Stimulated activated CD8-positive, alpha-beta memory T cell treated with anti-CD3 and anti-CD28 coated beads, Interleukin-12 subunit alpha, Interleukin-12 subunit beta, amount 100 ng/mL, for 4 hours (primary cell): Measurements from ENCODE around the gene TLK1.
A peak's percentile ranks its signal among the peaks of the same experiment; 100 is the strongest.

Source experiments
- DNase-seq: peaks from one replicate; pipeline ENCODE4 v3.0.0-alpha.2; 2020; ENCODE audit warnings: low read depth

TLK1 gene

DNA sequence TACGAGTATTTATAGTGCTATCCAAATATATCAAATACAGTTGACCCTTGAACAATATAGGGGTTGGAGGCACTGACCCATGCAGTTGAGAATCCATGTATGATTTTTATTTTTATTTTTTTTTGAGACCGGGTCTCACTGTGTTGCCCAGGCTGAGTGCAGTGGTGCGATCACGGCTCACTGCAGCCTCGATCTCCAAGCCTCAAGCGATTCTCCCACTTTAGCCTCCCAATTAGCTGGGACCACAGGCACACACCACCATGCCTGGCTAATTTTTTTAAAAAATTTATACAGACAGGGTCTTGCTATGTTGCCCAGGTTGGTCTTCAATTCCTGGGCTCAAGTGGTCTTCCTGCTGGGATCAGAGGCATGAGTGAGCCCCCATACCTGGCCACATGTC, 161.0 kb downstream of the TLK1 start:
- DNase-seq = no peak

DNA sequence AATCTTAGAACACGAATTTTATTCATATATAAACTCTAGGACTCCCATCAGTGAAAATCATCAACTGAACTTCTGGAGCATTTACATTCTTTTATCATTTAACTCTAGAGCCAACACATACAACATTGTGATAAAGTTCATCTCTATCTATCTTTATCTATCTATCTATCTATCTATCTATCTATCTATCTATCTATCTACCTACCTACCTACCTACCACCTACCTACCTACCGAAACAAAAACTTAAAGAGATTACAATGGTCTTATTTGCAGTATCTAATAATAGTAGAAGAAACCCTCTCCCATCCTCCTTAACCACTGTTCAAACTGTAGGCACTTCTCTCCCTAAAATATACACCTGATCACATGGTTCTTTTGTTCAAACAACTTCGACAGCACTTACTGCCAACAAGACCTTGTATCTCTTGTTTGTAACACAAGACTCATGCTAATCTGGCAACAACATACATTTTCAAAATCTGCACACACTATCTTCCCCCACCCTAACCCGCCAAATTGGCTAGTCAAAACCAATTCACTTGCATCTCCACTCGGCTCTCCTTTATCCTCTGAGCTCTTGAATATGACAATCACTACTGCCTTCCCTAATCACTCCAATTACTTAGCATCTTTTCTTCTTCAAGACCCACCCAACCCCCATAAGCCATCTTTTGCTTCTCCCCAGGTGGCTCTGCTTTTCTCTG, 162.6 kb downstream of the TLK1 start:
- DNase-seq = no peak

DNA sequence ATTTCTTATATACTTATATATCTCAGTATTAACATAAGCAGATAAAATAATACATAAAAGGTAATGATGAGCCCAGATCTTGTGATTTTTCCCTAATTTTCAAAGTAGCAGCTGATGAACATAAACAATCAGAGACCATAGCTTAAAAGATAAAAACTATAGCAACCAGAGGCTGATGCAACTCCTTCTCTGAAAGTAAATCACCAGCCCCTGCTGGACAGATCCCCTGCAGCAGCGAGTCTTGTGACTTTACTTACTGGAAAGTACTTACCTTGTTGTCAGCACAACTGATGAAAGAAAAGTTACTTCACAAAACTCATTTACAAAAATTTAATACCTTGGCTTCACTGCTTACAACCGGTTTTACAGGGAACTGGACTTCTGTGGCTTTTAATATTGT, 164.4 kb downstream of the TLK1 start:
- DNase-seq = no peak

DNA sequence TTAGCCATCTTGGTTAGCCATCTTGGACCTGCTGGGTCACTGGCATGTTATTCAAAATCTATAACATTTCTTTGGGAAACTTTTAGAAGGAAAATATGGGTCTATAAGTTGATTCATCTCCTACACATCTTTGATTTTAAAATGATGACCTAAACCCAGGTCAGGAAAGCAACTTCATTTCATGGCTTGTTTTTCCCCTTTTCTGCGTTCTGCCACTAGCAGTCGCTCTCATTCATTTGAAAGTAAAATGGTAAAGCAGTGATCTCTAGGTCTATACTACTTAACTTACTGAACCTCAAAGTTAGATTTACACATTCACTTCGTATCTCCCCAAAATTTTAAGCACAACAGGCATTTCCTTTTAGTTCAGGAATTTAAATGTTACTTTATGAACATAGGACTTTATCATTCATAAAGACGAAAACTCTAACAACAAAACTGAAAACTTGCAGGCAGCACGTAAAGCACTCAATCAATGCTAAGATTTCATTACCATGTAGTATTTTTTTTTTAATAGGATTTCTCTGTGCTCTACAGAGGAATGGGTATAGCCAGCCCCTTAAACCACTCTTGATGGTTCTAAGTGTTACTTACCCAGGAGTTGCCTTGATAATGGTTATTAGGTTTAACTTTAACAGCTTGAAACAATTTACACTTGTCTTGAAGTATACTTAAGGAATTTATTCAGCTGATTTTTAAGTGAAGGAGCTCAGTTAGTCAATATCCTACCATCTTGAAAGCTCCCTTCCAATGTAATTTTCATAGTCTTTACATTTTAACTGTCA, 169.1 kb downstream of the TLK1 start:
- DNase-seq = no peak

DNA sequence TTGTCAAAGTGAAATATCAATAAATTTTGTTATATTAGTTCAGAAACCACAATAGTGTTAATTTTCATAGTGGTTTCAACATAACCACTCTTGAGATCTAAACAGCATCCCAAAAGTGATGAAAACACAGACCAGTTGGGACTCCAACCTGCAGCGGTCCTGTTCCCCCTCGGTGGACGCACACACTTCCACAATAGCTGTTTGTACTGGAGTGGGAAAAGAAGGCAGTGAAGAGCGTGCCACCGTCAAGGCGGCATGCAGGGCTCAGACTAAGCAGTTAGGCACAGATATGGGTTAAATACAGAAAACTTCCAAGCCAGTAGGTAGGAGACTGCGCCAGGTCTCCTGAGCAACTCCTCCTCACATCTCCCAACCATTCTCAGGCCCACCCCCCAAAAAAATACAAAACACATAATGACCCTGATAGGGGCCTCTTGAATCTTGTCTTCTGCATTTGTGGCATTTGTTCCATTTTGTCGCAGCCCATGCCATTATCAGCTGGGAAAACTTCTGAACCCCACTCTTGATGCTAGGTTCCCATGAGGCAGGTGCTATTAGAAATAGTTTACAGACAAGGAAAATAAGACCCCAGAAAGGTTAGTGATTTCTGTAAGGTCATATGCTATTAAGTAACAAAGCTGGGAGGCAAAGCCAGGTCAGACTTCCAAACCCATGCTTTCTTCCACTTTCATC, 174.0 kb downstream of the TLK1 start:
- no peak for DNase-seq

DNA sequence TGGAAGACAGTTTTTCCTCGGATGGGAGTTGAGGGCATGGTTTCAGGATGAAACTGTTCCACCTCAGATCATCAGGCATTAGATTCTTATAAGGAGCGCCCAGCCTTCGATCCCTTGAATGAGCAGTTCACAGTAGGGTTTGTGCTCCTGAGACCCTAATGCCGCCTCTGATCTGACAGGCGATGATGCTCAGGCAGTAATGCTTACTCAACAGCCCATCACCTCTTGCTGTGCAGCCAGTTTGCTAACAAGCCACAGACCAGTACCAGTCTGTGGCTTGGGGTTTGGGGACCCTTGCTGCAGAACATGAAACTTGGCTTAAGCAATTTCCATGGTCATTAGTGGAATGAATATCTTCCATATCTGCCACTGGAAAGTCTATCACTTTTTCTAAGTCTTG, 175.3 kb downstream of the TLK1 start:
- no peak for DNase-seq

DNA sequence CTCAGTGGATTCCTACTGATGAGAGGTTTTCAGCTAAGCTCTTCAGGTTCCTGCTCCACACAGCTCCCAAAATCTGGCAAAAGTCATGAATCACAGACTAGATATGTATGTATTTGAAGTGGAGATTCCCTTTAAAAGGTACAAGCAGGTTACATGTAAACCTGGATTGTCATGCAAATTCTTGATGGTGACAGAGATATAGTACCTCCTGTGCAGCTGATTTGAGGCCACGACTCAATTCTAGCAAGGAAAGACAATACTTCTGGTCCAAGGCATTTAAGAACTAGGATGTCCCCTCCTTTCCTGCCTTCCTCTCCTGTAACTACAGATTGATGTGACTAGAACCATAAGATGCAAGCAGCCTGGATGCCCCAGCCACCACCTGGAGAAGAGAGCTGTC, 176.6 kb downstream of the TLK1 start:
- no peak for DNase-seq

DNA sequence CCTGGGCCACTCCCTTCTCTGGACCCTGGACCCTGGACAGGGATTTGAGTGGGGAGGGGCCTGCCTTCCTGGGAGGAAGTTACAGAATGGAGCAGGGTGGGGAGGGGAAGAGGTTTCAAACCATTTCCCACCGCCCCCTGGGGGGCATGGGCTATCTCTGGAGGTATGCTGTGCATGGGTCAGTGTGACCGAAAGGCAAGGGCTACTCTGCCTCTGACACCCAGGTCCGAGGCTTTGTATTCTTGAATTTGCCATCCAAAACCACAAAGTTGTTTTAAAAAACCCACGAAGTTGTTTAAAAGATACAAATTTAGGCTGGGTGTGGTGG, 184.8 kb downstream of the TLK1 start:
- no peak for DNase-seq

DNA sequence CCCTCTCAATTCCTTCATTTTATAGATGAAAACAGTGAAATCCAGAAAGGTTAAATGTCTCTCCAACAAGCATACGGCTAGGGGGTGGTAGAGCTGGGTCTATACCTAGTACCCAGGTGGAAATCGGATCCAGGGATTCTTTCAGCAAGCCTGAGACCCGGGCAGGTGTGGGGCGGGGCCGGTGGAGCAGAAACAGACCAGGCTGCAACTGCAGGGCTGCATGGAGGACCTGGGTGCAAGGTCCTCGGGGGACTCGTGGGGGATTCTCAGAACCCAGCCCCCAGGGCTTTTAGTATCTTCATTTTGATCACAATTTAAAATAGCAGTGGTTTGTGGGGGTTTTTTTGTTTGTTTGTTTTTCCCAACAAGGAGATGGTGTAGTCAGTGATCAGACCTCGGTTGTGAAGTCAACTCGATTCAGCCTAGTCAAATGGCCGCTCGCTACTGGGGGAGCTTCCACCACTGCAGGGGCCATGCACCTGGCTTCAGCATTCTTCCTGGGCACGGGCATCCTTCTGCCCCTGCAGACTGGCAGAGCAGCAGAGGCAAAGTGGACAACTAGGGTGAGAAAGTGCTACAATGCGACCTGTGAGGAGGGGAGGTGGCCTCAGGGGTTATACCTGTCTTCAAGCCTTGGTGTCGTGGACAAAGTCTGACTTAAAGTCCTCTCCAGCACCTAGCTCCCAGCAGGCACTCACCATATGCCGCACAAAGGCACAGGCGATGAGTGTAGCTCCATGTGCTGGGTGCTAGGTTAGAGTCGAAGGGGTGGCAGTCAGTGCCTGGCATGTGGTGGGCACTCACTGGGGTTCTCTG, 185.4 kb downstream of the TLK1 start:
- no peak for DNase-seq

DNA sequence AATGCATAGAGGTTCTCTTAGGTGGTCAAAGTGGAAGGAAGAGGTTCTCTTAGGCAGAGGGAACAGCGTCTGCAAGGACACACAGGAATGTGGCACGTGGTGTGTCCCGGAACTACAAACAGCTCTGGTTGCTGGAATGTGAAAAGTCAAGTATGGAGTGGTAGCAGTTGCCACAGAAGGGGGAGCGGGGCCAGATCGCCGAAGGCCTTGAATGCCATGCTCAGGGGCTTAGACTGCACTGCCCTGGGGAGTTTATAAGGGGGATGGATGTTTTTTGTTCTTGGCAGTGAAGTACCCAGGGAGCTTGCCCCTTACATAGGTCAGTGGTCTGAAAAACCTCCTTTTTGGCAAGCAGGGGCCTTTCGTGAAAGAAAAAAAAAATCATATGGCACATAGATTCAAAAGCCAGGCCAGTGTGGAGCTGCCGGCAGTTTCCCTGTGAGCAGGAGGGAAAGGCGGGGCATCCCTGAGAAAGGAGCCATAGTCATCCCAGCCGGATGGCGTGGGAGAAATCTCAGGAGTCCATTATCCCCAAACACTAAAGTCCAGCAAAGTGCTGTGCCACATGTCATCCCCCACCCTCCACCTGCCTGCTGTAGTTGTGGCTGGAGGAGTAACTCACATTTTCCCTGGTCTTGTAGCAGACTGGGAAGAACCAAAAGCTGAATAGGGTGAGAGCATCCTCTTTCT, 186.2 kb downstream of the TLK1 start:
- DNase-seq = no peak

DNA sequence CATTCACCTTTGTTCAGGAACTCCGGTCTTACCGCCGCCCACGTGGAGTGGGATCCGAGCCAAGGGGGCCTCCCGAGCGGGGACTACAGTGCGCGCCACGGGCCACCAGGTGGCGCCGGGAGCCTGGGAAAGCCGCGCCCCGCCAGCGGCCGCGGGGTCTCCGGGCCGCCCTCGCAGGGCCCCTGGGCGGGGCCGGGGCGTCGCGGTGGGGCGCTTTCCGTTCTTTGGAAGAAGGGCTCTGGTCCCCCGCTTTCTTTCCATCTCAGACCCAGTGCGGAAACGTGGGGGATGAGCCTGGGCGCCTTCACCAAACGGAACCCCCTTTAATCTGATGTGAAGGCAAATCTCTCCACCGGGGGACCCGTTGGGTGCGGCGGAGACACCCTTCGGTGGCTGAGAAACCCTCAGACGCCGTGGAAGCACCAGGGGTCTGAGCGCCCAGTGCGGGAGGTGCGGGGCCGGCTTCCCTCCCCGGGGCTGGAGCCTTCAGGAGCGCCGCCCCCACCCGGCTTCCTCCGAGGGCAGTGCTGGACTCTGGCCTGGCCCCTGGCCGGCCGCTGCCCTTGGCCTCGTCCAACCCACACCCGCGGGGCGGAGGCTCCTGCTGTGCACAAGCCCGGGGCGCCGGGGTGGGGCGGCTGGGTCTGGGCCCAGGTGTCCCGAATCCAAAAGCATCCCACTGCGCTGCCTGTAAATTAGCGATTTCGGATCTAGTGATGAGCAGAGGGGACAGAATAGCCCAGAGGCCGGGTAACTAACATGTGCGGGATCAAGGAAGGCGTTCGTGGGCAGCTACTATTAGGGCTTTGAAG, 187.0 kb downstream of the TLK1 start:
- DNase-seq = peak; percentile 79

DNA sequence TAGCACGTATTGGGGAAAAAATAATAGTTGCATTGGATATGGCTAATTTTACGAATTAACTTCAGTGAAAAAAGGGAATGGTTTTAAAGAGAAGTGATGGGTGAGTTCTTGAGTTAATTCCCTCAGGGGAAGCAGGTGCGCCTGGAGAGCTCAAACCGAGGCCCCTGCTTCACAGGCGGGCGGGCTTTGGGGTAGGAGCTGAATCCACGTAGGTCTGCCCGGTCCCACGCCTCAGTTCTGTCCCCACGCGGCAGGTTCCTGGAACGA, 187.5 kb downstream of the TLK1 start:
- DNase-seq = no peak

DNA sequence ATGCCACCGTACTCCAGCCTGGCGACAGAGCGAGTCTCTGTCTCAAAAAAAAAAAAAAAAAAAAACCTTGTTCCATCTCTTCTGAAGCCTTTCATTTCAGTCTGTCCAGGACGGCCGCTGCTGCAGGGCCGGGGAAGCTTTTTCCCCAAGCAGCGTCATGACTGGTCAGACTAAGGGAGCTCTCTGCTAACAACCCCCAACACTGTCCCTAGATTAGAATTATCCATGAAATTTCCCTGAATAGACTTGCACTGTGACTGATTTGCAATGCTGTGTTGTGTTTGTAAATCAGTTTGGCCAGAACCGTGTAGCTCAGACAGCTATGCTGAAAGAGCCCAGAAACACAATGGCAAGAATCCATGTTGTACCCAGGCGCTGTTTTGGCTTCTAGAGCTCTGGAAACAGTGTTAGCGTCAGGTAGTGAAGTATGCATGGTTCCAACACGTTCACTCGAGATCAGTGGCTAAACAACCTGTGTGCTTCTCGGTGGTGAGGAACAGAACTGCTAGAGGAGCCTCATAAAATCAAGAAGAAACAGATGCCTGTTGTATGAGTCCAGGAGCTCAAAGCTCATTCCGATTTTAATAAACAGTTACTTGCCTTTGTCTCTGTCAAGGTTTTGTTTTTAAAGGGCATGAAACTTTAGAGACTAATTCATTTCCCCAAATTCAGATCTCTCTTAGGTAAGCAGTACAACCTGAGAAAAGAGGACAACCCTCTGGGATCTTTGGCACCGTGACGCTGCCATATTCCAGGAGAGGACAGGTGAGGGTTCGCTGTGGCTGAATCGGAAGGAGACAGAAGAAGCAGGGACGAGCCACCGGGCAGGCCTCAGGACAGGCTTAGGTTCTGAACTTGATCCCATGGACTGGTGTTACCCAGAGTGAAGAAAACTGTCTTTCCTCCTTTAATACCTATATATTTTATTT, 188.1 kb downstream of the TLK1 start:
- DNase-seq = no peak

DNA sequence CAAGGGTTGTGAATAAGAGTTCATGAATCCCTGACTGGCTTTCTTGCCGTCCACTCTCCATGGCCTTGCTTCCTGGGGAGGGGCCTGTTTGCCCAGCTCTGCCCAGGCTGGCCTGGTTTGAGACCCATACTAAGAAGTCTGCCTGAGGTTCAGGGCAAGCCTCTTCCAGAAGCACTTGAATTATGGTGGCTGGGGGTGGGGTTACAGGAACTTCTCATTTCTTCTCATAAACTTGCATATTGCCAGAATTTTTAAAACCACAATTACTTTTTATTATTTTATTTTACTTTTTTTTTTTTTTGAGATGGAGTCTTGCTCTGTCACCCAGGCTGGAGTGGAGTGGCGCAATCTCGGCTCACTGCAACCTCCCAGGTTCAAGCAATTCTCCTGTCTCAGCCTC, 189.6 kb downstream of the TLK1 start:
- DNase-seq = no peak

DNA sequence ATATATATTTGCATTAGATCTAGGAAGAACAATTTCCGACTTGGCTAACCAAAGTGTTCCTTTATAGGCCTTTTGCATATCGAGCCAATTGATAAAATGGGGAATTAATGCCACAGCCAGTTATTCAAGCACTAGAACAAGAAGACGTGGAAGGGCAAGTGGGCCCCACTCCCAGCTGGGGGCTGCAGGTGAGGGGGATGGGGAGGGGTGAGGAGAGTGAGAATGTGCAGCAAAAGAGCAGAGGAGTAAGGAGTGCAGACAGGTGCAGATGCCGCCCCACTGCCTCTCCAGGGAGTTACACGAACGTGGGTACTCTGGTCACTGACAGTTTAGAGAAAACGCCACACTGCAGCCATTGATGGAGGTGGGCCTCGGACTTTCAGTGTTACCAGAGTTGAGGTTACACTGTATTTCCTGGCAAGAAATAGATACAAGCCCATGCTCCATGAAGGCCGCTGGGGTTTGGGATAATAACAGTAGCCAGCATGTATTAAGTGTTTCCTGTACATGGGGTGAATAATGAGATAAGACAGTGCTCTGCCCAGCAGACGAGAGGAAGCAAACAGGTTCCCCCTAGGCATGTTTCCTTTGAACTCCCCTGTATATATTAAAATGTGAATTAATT, 190.7 kb downstream of the TLK1 start:
- DNase-seq = no peak

DNA sequence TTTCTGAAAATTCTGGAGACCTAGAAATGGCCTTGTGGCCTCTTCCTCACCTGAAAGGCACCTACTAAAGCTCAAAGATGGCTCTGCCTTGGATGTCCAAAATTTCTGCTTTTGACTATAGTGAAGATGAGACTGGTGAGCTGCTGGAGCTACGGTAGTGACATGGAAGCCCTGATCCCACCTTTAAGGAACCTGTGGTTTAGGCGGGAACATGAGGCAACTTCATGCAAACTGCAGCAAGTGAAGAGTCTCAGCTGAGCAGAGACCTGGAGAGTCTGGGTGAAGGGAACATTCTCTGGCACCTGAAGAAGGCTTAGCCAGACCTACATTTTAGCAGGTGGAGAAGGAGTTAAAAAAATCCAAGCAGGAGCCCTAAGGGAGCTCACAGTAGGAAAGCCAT, 191.7 kb downstream of the TLK1 start:
- no peak for DNase-seq

DNA sequence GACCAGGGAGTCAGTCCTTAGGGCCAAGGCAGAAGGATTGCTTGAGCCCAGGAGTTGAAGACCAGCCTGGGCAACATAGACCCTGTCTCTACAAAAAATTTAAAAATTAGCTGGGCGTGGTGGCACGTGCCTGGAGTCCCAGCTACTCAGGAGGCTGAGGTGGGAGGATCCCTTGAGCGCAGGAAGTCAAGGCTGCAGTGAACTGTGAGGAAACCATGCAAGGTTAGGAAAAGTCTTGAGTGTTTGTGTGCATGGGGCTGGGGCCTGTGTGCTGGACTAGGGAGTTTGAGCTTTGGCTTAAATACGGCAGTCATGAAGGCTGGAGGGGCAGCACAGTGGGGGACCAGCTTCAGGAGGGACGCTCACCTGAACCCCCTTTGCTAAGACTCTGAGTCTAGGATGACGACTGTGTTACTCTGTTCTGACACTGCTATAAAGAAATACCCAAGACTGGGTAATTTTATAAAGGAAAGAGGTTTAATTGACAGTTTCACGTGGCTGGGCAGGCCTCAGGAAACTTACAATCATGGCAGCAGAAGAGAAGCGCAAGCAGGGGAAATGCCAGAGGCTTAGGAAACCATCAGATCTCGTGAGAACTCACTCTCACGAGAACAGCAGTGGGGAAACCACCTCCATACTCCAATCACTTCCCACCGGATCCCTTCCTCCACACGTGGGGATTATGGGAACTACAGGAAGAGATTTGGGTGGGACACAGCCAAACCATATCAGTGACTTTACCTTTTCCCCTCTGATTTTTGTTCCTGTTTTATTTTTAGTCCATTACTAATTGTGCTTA, 192.3 kb downstream of the TLK1 start:
- DNase-seq = no peak

DNA sequence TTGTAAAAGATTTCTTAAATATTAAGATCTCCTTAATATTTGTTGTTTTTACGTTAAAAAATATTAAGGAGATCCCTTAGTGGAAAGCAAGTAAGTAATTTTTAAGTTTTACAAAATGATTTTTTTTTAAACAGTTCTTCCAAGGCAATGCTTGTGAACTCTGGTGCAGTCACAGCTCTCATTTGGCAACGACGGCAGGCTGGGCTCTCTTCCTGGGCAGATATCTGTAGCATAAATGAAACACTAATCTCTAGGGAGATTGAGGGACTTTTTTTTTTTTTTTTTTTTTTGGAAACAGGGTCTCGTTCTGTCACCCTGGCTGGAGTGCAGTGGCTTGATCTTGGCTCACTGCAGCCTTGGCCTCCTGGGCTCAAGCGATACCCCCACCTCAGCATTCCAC, 193.1 kb downstream of the TLK1 start:
- DNase-seq = no peak
